HEK293 (cell line): ENCODE results near the gene COBL.

Experiments
- KLF17 ChIP-seq: fragments of 450-650 bp; formaldehyde crosslinking; IDR thresholded peaks from 2 replicates; pipeline ENCODE4 v1.5.1; 2016; ENCODE audit warnings: missing biosample characterization, missing genetic modification characterization
- WT1 ChIP-seq: fragments of 450-650 bp; formaldehyde crosslinking; IDR thresholded peaks from 2 replicates; pipeline ENCODE4 v1.5.1; 2016; ENCODE audit warnings: missing biosample characterization, missing genetic modification characterization
- ZBTB17 ChIP-seq: fragments of 450-650 bp; formaldehyde crosslinking; IDR thresholded peaks from 2 replicates; pipeline ENCODE4 v1.5.1; 2016; ENCODE audit warnings: missing biosample characterization, missing genetic modification characterization
- ZNF114 ChIP-seq: fragments of 450-650 bp; formaldehyde crosslinking; IDR thresholded peaks from 2 replicates; pipeline ENCODE4 v1.5.0; 2017; ENCODE audit warnings: missing biosample characterization, missing genetic modification characterization
- ZNF174 ChIP-seq: fragments of 450-650 bp; formaldehyde crosslinking; IDR thresholded peaks from 2 replicates; pipeline ENCODE4 v1.5.0; 2017; ENCODE audit warnings: missing biosample characterization, mild to moderate bottlenecking, missing genetic modification characterization
- ZNF37A ChIP-seq: fragments of 450-650 bp; IDR thresholded peaks from 2 replicates; pipeline ENCODE4 v1.5.1; 2018; ENCODE audit warnings: missing biosample characterization, missing genetic modification characterization
- ZNF416 ChIP-seq: fragments of 450-650 bp; formaldehyde crosslinking; IDR thresholded peaks from 2 replicates; pipeline ENCODE4 v1.5.1; 2016; ENCODE audit warnings: missing biosample characterization, missing genetic modification characterization
- ZNF623 ChIP-seq: fragments of 450-650 bp; formaldehyde crosslinking; IDR thresholded peaks from 2 replicates; pipeline ENCODE4 v1.5.1; 2016; ENCODE audit warnings: missing biosample characterization, missing genetic modification characterization
- ZNF626 ChIP-seq: fragments of 450-650 bp; sonication (Bioruptor Pico); formaldehyde crosslinking; IDR thresholded peaks from 2 replicates; pipeline ENCODE4 v1.5.1; 2018; ENCODE audit warnings: missing biosample characterization, missing genetic modification characterization, inconsistent platforms
- ZNF768 ChIP-seq: fragments of 450-650 bp; formaldehyde crosslinking; IDR thresholded peaks from 2 replicates; pipeline ENCODE4 v1.5.1; 2018; ENCODE audit warnings: missing biosample characterization, mild to moderate bottlenecking, missing genetic modification characterization
- ZNF792 ChIP-seq: fragments of 450-650 bp; formaldehyde crosslinking; IDR thresholded peaks from 2 replicates; pipeline ENCODE4 v1.5.1; 2016; ENCODE audit warnings: missing biosample characterization, missing genetic modification characterization
- TF ChIP-seq, protein P1 (sequence below): fragments of 450-650 bp; formaldehyde crosslinking; IDR thresholded peaks from 2 replicates; pipeline ENCODE4 v1.5.1; 2016; ENCODE audit warnings: missing biosample characterization, missing genetic modification characterization
- TF ChIP-seq, protein P2 (sequence below): fragments of 450-650 bp; formaldehyde crosslinking; IDR thresholded peaks from 2 replicates; pipeline ENCODE4 v1.5.1; 2016; ENCODE audit warnings: missing biosample characterization, missing genetic modification characterization

DNA sequence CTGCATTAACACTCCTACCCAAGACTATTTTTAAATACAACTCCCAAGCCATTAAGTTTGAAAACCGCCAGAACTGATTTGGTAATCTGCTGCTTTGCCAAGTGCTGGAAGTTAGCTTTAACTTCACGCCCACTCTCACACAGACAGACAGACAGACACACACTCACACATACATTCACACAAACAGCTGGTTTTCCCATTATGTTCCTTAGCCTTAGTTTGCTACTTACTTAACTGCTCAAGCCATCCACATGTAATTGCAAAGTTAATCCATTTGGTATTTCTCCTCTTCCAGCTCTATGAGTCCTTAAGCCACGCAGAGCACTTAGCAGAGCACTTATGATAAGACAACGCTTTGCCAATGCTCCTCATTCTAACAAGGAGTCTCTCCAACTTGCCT lies 8.3 kb downstream of the COBL start:
- TF ChIP-seq ZNF114 (tag by site-specific recombination) (no peak), ZNF37A (tag by site-specific recombination) (no peak), ZNF768 (no peak), ZNF626 (tag by site-specific recombination) (no peak), WT1 (tag by site-specific recombination) (no peak), ZNF174 (tag by site-specific recombination) (no peak), ZBTB17 (no peak), ZNF416 (tag by site-specific recombination) (no peak), KLF17 (tag by site-specific recombination) (no peak), ZNF792 (tag by site-specific recombination) (no peak), ZNF623 (no peak)
- TF ChIP-seq, protein P1, sequence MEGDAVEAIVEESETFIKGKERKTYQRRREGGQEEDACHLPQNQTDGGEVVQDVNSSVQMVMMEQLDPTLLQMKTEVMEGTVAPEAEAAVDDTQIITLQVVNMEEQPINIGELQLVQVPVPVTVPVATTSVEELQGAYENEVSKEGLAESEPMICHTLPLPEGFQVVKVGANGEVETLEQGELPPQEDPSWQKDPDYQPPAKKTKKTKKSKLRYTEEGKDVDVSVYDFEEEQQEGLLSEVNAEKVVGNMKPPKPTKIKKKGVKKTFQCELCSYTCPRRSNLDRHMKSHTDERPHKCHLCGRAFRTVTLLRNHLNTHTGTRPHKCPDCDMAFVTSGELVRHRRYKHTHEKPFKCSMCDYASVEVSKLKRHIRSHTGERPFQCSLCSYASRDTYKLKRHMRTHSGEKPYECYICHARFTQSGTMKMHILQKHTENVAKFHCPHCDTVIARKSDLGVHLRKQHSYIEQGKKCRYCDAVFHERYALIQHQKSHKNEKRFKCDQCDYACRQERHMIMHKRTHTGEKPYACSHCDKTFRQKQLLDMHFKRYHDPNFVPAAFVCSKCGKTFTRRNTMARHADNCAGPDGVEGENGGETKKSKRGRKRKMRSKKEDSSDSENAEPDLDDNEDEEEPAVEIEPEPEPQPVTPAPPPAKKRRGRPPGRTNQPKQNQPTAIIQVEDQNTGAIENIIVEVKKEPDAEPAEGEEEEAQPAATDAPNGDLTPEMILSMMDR: no peak
- TF ChIP-seq, protein P2, sequence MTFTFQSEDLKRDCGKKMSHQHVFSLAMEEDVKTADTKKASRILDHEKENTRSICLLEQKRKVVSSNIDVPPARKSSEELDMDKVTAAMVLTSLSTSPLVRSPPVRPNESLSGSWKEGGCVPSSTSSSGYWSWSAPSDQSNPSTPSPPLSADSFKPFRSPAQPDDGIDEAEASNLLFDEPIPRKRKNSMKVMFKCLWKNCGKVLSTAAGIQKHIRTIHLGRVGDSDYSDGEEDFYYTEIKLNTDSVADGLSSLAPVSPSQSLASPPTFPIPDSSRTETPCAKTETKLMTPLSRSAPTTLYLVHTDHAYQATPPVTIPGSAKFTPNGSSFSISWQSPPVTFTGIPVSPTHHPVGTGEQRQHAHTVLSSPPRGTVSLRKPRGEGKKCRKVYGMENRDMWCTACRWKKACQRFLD: no peak
